ENCODE results near the gene TMEFF1.

Gene TMEFF1

DNA sequence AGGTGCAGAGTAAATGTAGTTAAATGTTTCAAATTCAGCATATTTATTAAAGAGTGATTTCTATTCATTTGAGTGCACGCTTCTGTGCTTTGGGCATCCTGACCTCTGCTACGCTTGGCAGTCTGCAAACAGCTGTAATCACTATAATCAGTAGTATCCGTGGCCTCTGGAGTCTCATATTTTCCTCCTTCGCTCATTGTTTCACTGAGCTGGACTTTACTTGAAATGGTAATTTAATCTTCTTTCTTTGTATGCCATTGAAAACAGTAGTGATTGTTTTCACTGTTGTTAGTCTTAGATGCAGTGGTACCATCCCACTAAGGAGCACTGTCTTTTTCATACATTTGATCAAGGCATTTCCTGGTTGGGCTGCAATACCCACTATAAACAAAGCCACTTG is 61.5 kb downstream of the TMEFF1 start:
- Histone ChIP-seq H3K4me3 (ENCODE audit: severe bottlenecking) (no peak overlapping the region), H3K4me1 (ENCODE audit: insufficient read depth, poor library complexity, severe bottlenecking) (no peaks in the 10 kb centered on the region), H3K27ac (ENCODE audit: poor library complexity, severe bottlenecking) (no peak overlapping the region), H3K9me3 (ENCODE audit: severe bottlenecking) (no peaks in the 10 kb centered on the region), H3K27me3 (ENCODE audit: insufficient read depth, poor library complexity, severe bottlenecking) (no peaks in the 10 kb centered on the region), H3K36me3 (ENCODE audit: low read depth) (no peaks in the 10 kb centered on the region)
- TF ChIP-seq, protein P1, sequence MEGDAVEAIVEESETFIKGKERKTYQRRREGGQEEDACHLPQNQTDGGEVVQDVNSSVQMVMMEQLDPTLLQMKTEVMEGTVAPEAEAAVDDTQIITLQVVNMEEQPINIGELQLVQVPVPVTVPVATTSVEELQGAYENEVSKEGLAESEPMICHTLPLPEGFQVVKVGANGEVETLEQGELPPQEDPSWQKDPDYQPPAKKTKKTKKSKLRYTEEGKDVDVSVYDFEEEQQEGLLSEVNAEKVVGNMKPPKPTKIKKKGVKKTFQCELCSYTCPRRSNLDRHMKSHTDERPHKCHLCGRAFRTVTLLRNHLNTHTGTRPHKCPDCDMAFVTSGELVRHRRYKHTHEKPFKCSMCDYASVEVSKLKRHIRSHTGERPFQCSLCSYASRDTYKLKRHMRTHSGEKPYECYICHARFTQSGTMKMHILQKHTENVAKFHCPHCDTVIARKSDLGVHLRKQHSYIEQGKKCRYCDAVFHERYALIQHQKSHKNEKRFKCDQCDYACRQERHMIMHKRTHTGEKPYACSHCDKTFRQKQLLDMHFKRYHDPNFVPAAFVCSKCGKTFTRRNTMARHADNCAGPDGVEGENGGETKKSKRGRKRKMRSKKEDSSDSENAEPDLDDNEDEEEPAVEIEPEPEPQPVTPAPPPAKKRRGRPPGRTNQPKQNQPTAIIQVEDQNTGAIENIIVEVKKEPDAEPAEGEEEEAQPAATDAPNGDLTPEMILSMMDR (IDR thresholded peaks at IDR 0.05; ENCODE audit: poor library complexity, severe bottlenecking) = no peak
- ATAC-seq (ENCODE audit: low read depth) (no peak), DNase-seq (ENCODE audit: low spot score) (no peak)

DNA sequence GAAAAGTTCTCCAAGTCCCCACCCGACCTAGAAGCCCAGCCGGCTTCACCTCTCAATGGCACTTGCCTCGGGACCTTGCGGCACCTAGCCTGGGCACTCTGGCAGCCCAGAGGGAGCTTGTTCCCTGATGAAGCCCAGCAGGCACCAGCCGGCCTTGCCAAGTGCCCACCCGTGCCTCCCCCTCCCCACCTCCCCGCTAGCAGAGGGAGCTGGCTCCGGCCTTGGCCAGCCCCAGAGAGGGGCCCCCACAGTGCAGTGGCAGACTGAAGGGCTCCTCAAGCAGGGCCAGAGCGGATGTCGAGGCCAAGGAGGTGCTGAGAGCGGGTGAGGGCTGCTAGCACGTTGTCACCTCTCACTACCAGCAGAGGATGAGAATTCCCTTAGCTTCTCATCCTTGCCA is 67.4 kb downstream of the TMEFF1 start:
- Histone ChIP-seq H3K27ac (ENCODE audit: poor library complexity, severe bottlenecking) (no peak overlapping the region), H3K4me3 (ENCODE audit: severe bottlenecking) (no peak overlapping the region), H3K36me3 (ENCODE audit: low read depth) (no peaks in the 10 kb centered on the region), H3K4me1 (ENCODE audit: insufficient read depth, poor library complexity, severe bottlenecking) (no peaks in the 10 kb centered on the region), H3K27me3 (ENCODE audit: insufficient read depth, poor library complexity, severe bottlenecking) (no peaks in the 10 kb centered on the region), H3K9me3 (ENCODE audit: severe bottlenecking) (no peaks in the 10 kb centered on the region)
- TF ChIP-seq, protein P1 (IDR thresholded peaks at IDR 0.05; ENCODE audit: poor library complexity, severe bottlenecking) = no peak
- no peak for ATAC-seq (ENCODE audit: low read depth)
- DNase-seq (ENCODE audit: low spot score) = no peak

DNA sequence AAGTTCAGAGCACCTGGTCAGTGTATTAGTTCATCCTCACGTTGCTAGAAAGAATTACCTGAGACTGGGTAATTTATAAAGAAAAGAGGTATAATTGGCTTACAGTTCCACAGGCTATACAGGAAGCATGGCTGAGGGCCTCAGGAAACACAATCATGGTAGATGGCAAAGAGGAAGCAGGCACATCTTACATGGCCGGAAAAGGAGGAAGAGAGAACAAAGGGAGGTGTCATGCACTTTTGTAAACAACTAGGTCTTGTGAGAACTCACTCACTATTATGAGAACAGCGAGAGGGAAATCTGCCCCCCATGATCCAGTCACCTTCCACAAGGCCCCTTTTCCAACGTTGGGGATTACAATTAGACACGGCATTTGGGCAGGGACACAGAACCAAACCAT is 76.1 kb downstream of the TMEFF1 start:
- ATAC-seq (ENCODE audit: low read depth) = no peak
- TF ChIP-seq, protein P1 (IDR thresholded peaks at IDR 0.05; ENCODE audit: poor library complexity, severe bottlenecking) = no peak

DNA sequence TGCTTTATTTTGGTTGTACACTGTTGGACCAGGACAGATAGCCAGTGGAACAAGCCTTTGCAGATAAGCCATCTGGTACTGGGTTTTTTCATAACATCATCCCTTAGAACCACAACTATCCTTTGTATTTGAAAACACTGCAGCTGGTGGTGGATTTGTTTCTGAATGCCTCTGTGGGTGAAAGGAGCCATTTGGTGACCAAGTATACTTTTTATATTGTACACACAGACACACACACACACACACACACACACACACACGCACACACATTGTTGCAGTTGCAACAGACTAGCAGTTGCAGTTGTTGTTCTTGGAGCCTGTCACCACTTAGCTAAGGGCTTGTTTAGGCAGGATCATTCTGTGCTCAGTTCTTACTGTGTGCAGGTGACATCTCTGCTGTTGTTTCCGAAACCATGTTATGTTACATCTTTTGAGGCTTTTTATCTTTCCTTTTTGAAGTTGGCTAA is 82.0 kb downstream of the TMEFF1 start:
- no peaks in the 10 kb centered on the region for H3K27me3 ChIP-seq (ENCODE audit: insufficient read depth, poor library complexity, severe bottlenecking)
- no peaks in the 10 kb centered on the region for H3K9me3 ChIP-seq (ENCODE audit: severe bottlenecking)
- DNase-seq (ENCODE audit: low spot score) = no peak
- ATAC-seq (ENCODE audit: low read depth) = no peak
- no peaks in the 10 kb centered on the region for H3K4me1 ChIP-seq (ENCODE audit: insufficient read depth, poor library complexity, severe bottlenecking)
- H3K27ac ChIP-seq (ENCODE audit: poor library complexity, severe bottlenecking) = no peak overlapping the region
- TF ChIP-seq, protein P1 (IDR thresholded peaks at IDR 0.05; ENCODE audit: poor library complexity, severe bottlenecking) = no peak
- H3K4me3 ChIP-seq (ENCODE audit: severe bottlenecking) = no peak overlapping the region
- no peaks in the 10 kb centered on the region for H3K36me3 ChIP-seq (ENCODE audit: low read depth)

More for the DNA sequence above, 76.1 kb downstream of the TMEFF1 start:
- Histone ChIP-seq H3K9me3 (ENCODE audit: severe bottlenecking) (no peaks in the 10 kb centered on the region), H3K27ac (ENCODE audit: poor library complexity, severe bottlenecking) (no peak overlapping the region), H3K27me3 (ENCODE audit: insufficient read depth, poor library complexity, severe bottlenecking) (no peaks in the 10 kb centered on the region), H3K4me3 (ENCODE audit: severe bottlenecking) (no peak overlapping the region), H3K4me1 (ENCODE audit: insufficient read depth, poor library complexity, severe bottlenecking) (no peaks in the 10 kb centered on the region), H3K36me3 (ENCODE audit: low read depth) (no peaks in the 10 kb centered on the region)
- no peak for DNase-seq (ENCODE audit: low spot score)

DNA sequence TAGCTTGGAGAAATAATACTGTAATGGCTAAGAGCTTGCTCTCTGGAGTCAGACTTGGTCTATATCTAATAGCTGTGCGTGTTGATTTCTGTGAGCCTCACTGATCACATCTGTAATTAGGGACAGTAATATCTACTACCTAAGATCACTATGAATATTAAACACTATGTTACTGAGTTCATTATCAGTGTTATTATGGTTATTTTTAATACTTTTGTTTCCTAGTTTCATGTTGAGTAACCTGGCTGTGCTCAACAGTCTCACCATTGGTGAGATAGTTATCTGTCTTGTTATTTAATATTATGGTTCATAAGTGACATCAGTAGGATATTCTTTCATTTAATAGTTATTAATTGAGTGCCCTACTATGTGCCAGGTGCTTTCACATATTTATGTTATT is 82.5 kb downstream of the TMEFF1 start:
- TF ChIP-seq, protein P1 (IDR thresholded peaks at IDR 0.05; ENCODE audit: poor library complexity, severe bottlenecking) = no peak
- H3K27ac ChIP-seq (ENCODE audit: poor library complexity, severe bottlenecking) = no peak overlapping the region
- H3K27me3 ChIP-seq (ENCODE audit: insufficient read depth, poor library complexity, severe bottlenecking) = no peaks in the 10 kb centered on the region
- H3K36me3 ChIP-seq (ENCODE audit: low read depth) = no peaks in the 10 kb centered on the region
- H3K4me1 ChIP-seq (ENCODE audit: insufficient read depth, poor library complexity, severe bottlenecking) = no peaks in the 10 kb centered on the region
- no peaks in the 10 kb centered on the region for H3K9me3 ChIP-seq (ENCODE audit: severe bottlenecking)
- no peak for DNase-seq (ENCODE audit: low spot score)
- H3K4me3 ChIP-seq (ENCODE audit: severe bottlenecking) = no peak overlapping the region
- no peak for ATAC-seq (ENCODE audit: low read depth)

Data from RWPE2 (cell line).